GM10248 (cell line): ENCODE measurements around the gene ARL6IP6.

Experiments used
- CTCF ChIA-PET: fragments of 300-600 bp; sonication (Branson Sonifier 250); formaldehyde crosslinking; extraction: SDS; loops from one replicate; lab custom pipeline; 2021; ENCODE audit warnings: antibody characterized with exemption; lab: Yijun Ruan, JAX
- POLR2A ChIA-PET: fragments of 350-650 bp; sonication (Branson Sonifier 250); formaldehyde crosslinking; extraction: SDS; loops from one replicate; lab custom pipeline; 2020; ENCODE audit warnings: antibody characterized with exemption; lab: Yijun Ruan, JAX
- DNase-seq: peaks from one replicate; pipeline ENCODE4 v3.0.0; 2012; ENCODE audit errors: extremely low spot score
- CTCF ChIP-seq: IDR thresholded peaks from 2 replicates; pipeline ENCODE4 v1.5.1; 2012; ENCODE audit warnings: mild to moderate bottlenecking, low read depth; ENCODE audit errors: extremely low read depth, missing control alignments, control extremely low read depth

Gene ARL6IP6

DNA sequence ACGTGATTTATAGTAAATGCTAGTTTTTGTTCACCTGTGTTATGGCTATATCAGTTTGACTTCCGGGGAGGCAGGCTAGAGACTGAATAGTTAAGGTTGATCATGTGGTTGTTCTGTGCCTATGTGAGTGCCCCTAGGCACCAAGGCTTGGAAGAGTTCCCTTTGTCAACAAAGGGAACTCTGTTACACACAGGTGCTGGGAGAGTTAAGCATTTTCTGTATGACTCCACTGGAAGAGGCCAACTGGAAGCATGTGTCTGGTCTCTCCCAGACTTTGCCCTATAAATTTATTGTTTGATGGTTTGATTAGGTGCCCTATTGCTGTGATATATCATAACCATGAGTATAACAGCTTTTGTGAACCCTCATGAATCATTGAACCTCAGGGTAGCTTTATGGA is 63.8 kb downstream of the ARL6IP6 start:
- POLR2A ChIA-PET = no interaction called here
- CTCF ChIA-PET = no interaction called here

DNA sequence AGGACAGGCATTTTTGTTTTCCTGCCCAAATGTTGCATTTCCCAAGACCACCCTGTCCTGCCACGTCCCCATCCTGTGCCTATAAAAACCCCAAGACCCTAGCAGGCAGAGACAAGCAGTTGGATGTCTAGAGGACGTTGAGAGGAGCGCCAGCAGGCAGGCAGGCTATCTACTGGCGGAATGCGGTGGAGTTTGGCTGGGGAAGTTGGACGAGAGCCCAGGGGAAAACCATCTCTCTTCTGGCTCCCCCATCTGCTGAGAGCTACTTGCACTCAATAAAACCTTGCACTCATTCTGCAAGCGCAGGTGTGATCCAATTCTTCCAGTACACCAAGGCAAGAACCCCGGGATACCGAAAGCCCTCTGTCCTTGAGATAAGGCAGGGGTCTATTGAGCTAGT is 72.5 kb downstream of the ARL6IP6 start:
- no peak for TF ChIP-seq CTCF
- CTCF ChIA-PET = no interaction called here
- DNase-seq = no peak
- POLR2A ChIA-PET = no interaction called here

More for the DNA sequence above, 63.8 kb downstream of the ARL6IP6 start:
- DNase-seq = no peak
- no peak for TF ChIP-seq CTCF

DNA sequence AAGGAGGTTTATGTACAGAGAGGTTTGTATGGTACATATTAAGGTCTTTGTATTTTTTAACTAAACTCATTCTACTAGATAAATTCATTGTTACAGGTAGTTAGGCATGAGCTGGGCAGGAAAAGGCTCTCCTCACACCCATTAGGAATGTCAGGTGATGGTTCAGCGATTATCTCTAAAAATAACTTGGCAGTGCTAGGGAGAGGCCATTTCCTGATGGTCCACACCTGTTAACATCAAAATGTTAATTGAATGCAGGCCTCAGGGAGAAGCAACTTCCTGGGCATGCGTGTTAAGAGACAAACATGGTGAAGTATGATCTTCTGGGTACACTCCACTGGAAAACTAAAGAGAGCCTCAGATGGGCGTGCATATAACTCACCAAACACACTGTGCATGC is 73.6 kb downstream of the ARL6IP6 start:
- POLR2A ChIA-PET = no interaction called here
- DNase-seq = no peak
- TF ChIP-seq CTCF = no peak
- CTCF ChIA-PET = no interaction called here

DNA sequence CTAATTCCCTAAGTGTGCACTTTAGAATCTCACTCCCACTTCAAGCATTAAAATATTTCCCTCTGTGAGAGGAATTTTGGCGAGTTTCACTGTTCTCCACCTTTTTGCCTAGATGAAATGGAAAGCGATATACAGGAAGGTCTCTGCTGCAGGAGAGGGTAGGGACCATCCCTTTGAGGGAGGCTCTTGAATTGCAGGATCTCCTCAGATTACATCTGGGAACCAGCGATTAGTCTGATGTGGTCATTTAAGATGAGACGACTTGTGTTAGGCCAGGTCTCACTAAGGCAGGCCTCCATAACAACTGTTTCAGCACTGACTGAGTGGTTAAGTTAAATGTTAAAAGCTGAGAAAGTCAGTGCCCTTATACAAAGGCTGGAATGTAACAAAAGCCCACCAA is 74.6 kb downstream of the ARL6IP6 start:
- DNase-seq = no peak
- ChIA-PET POLR2A (no interaction called here), CTCF (no interaction called here)
- TF ChIP-seq CTCF = no peak

- no peak for TF ChIP-seq CTCF
- CTCF ChIA-PET = no interaction called here
- POLR2A ChIA-PET = no interaction called here
- no peak for DNase-seq
Measured at GRCh38 chr2:152796941-152797340, 78.5 kb downstream of the ARL6IP6 start.

DNA sequence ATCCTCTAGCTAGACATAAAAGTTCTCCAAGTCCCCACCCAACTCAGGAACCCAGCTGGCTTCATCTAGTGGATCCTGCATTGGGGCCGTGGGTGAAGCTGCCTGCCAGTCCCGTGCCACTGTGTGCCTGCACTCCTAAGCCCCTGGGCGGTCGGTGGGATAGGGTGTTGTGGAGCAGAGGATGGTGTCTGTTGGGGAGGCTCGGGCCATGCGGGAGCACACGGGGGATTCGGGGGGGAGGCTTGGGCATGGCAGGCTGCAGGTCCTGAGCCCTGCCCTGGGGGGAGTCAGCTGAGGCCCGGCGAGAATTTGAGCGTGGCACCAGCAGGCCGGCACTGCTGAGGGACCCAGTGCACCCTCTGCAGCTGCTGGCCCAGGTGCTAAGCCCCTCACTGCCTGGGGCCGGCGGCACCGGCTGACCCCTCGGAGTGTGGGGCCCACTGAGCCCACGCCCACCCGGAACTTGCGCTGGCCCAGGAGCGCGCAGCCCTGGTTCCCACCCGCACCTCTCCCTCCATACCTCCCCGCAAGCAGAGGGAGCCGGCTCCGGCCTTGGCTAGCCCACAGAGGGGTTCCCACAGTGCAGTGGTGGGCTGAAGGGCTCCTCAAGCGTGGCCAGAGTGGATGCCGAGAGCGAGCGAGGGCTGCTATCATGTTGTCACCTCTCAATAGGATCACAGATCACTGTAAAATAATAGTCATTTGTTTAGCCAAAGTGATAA is 86.4 kb downstream of the ARL6IP6 start:
- CTCF ChIA-PET = interaction anchor here (1.6 kb wide), 1 partner anchor 9 kb away, joined by 6 read pairs; no protein-coding TSS in a partner anchor
- POLR2A ChIA-PET = no interaction called here
- no peak for DNase-seq
- no peak for TF ChIP-seq CTCF

DNA sequence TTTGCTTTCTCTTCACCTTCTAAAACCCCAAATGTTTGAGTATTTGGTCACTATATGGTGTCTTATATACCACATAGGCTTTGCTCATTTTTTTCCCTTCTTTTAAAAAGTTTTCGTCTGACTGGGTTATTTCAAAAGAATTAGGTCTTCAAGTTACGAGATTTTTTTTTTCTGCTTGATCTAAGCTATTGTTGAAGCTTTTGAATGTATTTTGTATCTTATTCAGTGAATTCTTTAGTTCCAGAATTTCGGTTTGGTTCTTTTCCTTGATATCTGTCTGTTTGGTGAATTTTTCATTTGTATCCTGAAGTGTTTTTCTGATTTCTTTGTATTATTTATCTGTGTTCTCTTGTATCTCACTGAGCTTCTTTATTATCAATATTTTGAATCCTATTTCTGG is 93.5 kb downstream of the ARL6IP6 start:
- DNase-seq = no peak
- TF ChIP-seq CTCF = no peak
- ChIA-PET CTCF (no interaction called here), POLR2A (no interaction called here)
